ENCODE measurements around the gene PPP1R3E.
"Not testable (repeated sequence)": the region's sequence is repeated elsewhere in the genome, so short reads cannot be mapped to it uniquely, and the experiment has no call there.

Gene PPP1R3E

GRCh38 chr14:23297611-23298277 lies 4.9 kb downstream of the PPP1R3E start:
- no peak for DNase-seq (ENCODE audit: low spot score)

DNA sequence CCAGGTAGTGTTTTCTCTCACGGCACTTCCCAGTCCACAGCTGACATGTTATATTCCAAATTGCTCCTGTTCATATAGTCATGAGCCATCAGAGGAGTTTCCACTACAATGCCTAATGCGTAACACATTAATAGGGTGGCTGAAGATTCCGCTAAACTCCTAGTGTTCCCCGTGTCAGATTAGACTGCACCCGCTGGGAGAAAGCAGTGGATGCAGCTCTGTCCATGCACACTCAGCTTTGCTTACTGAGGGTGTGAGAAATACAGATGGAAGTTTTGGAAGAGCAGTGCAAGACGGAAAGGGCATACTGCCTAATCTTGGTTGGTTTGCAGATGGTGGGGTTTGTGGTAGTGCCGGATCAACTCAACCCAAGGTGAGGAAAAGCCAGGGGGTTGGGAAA lies 5.6 kb downstream of the PPP1R3E start:
- DNase-seq (ENCODE audit: low spot score) = no peak

DNA sequence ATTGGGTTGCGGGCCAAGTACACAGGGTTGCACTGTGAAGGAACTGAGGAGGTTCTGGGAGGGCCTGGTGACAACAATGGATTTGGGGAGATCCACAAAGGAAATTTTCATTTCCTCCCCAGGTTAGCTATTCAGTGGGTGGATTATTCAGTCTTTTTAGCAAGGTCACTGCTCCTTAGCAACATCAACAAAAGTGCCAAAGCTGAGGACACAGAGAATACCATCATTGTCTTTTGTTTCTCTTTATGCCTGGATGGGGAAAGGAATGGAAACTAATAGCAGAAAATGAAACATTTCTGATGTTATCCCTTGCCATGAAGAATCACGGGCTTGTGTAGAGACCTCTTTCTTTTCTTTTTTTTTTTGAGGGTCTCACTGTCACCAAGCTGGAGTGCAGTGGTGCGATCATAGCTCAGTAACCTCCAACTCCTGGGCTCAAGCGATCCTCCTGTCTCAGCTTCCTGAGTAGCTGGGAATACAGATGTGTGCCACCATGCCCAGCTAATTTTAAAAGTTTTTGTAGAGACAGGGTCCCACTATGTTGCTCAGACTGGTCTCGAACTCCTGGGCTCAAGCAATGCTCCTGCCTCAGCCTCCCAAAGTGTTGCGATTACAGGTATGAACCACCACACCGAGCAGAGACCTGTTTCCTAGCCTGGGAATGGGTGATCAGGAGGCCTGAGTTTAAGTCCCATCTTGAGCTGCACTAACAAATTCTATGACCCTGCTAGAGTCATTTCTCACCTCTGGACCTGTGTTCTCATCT lies 6.5 kb downstream of the PPP1R3E start:
- DNase-seq (ENCODE audit: low spot score) = no peak

DNA sequence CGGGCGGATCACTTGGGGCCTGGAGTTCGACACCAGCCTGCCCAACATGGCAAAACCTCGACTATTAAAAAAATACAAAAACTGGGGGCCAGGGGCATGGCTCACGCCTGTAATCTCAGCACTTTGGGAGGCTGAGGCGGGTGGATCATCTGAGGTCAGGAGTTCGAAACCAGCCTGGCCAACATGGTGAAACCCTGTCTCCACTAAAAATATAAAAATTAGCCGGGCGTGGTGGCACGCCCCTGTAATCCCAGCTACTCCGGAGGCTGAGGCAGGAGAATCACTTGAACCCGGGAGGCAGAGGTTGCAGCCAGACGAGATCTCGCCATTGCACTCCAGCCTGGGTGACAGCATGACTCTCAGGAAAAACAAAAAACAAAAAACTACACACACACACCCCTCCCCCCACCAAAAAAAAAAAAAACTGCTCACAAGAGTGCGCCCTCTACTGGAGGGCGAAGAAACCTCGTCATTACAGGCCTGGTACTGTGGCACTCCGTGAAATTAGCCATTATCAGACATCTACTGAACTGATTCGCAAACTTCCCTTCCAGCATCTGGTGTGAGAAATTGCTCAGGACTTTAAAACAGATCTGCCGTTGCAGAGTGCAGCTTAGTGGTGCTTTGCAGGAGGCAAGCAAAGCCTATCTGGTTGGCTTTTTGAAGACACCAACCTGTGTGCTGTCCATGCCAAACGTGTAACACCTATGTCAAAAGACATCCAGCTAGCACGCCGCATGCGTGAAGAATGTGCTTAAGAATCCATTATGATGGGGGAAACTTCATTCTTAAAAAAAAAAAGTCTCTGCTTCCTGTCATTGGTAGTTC lies 7.7 kb downstream of the PPP1R3E start:
- peak; percentile 78 for DNase-seq (ENCODE audit: low spot score)

DNA sequence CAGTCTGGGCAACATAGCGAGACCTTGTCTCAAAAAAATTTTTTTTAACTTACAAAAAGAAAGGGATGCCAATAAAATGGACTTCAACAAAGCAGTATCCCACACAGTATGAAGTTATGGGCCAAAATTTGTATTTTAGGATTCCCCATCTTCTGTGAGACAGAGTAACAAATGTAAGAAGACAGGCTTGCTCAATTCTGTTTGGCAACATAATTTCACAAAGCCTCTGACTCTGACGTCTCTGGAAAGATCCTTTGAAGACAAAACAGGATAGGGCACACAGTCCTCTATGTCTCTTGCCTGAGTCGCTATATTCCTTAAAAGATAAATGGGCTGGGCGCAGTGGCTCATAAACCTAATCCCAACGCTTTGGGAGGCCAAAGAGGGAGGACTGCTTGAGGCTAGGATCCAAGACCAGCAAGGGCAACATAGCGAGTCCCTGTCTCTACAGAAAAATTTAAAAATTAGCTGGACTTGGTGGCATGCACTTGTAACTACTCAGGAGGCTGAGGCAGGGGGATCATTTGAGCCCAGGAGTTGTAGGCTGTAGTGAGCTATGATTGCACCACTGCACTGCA lies 15.7 kb downstream of the PPP1R3E start:
- no peak for DNase-seq (ENCODE audit: low spot score)

DNA sequence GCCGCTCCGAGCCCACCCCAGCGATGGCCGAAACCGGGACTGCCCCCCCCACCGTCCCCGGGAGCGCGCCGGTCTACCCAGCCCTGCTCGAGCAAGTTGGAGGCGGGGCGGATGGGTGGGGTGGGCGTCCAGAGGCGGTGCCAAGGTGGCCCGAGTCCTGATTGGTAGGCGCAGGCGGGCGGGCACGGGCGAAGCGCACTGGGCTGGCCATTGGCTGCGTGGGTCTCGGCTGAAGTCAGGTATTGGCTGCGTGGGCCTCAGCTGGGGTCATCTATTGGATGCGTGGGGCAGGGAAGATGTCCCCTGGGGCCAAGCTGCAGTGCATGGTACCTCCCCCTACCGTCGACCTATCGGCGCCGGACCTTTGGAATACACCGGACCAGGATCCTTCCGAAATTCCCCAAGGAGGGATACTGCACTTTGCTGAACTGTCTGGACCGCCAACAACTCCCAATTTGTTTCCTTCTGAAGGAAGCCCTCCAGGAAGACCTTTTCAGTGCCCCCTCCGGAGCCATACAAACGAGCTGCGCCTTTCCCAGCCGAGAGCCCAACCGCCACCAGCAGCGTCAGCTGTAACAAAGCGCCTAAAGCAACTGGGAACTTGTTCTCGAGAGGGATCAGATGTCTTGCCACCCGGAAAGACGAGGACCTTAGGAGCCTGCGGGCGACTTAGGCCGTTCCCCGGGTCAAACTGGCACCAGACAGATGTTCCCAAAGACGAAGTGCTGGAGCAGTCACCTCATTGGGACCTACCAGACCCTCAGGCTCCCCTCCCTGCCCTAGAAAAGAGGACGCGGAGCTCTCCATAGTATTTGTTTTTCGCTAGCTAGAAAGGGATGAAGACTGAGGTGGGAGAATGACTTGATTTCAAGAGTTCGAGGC lies 16.4 kb downstream of the PPP1R3E start, which contains the start of gene HOMEZ:
HOMEZ (minus strand) TSS at position 113 of the 882 bp plus-strand sequence. CDS start 180 bp downstream, outside the sequence.
- peak; percentile 97 for DNase-seq (ENCODE audit: low spot score)

GRCh38 chr14:23285530-23286019 lies 17.1 kb downstream of the PPP1R3E start:
- DNase-seq (ENCODE audit: low spot score) = peak; percentile 48

- DNase-seq (ENCODE audit: low spot score) = peak; percentile 53
These were observed 17.8 kb downstream of the PPP1R3E start for GRCh38 chr14:23284654-23285529.

DNA sequence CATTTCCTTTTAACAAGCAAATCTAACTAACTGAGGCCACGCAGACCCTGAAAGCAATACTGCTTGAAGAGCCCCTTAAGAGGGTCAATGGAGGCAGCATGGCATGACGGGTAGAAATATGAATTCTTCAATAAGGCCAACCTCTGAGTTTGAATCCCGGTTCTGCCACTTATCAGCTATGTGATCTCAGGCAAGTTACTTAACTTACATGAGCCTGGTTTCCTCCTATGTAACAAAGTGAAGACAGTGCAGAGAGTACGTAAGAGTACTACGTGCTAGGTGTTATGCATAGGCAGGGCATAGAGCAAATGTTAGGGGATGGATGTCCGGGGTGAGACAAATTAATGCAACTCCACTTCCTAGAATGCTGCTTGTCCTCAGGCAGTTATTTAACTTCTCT lies 21.4 kb downstream of the PPP1R3E start:
- DNase-seq (ENCODE audit: low spot score) = no peak

GRCh38 chr14:23277928-23278327 lies 24.7 kb downstream of the PPP1R3E start:
- not testable (repeated sequence) for DNase-seq (ENCODE audit: low spot score)

DNA sequence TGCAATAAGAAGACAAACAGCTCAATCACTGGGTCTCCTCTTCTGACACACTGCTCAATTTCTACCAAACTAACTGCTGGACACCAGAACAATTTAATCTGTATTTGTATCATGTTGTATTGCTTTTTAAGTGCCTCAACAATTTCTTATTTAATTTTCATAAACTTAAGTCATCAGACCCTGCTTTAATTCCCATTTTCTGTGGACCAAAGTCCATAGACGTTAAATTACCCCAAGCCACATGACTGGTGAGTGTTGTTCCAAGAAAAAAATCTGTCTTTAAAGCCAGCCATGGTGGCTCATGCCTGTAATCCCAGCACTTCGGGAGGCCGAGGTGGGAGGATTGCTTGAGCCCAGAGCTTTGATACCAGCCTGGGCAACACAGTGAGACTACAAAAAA lies 25.5 kb downstream of the PPP1R3E start:
- no peak for DNase-seq (ENCODE audit: low spot score)

DNA sequence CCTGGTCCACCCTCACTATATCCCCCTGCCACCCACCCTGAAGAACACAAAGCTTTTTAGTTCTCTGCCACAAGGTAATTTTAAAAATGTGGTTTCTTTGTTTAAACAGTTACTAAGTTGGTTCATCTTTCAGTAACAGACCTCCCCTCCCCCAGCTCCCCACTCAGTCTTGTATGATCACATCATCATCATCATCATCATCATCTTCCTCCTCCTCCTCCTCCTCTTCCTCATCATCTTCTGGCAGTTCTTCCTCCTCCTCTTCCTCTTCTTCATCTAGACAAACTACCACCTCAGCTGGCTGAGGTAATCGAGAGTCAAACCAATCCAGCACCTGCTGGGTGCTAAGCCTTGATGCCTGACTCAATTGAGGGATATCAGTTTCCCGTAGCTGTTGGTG lies 27.2 kb downstream of the PPP1R3E start:
- no peak for DNase-seq (ENCODE audit: low spot score)

DNA sequence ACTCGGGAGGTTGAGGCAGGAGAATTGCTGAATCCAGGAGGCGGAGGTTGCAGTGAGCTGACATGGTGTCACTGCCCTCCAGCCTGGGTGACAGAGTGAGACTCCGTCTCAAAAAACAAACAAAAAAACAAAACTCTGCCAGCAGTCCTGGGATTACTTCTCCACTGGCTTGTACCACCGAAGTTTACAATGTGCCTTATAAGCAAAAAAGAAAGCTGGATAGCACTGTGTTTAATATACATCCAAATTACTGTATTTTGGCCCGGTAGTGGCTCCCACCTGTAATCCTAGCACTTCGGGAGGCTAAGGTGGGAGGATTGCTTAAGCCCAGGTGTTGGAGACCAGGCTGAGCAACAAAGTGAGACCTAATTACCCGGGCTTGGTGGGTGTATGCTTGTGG lies 33.5 kb downstream of the PPP1R3E start:
- no peak for DNase-seq (ENCODE audit: low spot score)

DNA sequence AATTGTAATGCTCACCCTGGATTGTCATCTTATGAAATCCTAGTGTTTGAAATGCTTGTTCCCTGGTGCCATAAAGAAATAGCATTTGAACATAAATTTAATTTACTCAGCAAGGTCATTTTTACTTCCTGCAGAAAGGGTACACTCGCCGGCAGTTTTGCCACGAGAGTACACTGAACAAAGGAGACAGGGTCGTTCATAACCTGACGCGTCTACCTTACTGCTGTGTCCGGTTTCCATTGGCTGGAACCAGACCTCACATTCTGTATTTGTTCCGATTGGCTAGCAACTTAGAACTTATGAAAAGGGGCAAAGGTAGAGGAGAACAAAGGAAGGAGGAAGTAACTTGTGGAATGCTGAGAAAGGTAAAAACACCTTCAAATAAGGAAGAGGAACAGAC lies 41.8 kb downstream of the PPP1R3E start:
- not testable (repeated sequence) for DNase-seq (ENCODE audit: low spot score)

GRCh38 chr14:23259426-23259825 lies 43.2 kb downstream of the PPP1R3E start:
- no peak for DNase-seq (ENCODE audit: low spot score)

DNA sequence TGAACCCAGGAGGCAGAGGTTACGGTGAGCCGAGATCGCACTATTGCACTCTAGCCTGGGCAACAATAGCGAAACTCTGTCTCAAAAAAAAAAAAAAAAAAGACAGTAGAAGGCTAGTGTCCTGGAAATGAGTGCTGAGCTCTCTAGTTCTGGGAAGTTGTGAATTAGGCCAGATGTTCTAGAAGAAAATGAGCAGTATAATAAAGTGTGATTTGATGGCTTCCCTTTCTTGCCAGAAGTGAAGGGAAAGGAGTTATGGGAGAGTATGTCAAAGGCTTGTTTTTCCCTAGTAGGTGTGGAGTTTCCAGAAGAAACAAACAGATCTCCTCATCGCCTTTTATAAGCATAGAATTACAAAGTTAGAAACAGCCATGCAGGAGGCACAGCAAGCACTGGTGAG lies 44.4 kb downstream of the PPP1R3E start:
- DNase-seq (ENCODE audit: low spot score) = no peak

- no peak for DNase-seq (ENCODE audit: low spot score)
These were observed 50.0 kb downstream of the PPP1R3E start for GRCh38 chr14:23252420-23253333.

- no peak for DNase-seq (ENCODE audit: low spot score)
These were observed 50.7 kb downstream of the PPP1R3E start for GRCh38 chr14:23252006-23252405.

- DNase-seq (ENCODE audit: low spot score) = no peak
These were observed 52.8 kb downstream of the PPP1R3E start for GRCh38 chr14:23249824-23250223.
